ENCODE results near the gene DAD1.

Gene DAD1

GRCh38 chr14:22565391-22565945, 23.6 kb downstream of the DAD1 start:
- DNase-seq (no peak), ATAC-seq (no peak)
- peaks cover 91% of the 10 kb centered on the region for H3K4me1 Mint-ChIP-seq
- peak overlapping the region; percentile 61 to 97 for H3K27ac Mint-ChIP-seq
- H3K9me3 Mint-ChIP-seq = no peaks in the 10 kb centered on the region
- no peaks in the 10 kb centered on the region for H3K27me3 Mint-ChIP-seq
- H3K4me3 Mint-ChIP-seq = peak overlapping the region; percentile 56 to 77

- peaks cover 99% of the 10 kb centered on the region for H3K4me1 Mint-ChIP-seq
- H3K27me3 Mint-ChIP-seq = no peaks in the 10 kb centered on the region
- H3K27ac Mint-ChIP-seq = peak overlapping the region; percentile 77 to 97
- no peaks in the 10 kb centered on the region for H3K9me3 Mint-ChIP-seq
- H3K4me3 Mint-ChIP-seq = peak overlapping the region; percentile 56 to 77
- DNase-seq (no peak), ATAC-seq (no peak)
These were observed 24.6 kb downstream of the DAD1 start for GRCh38 chr14:22564463-22564862.

GRCh38 chr14:22563987-22564386, 25.0 kb downstream of the DAD1 start:
- Mint-ChIP-seq H3K4me1 (peaks cover 99% of the 10 kb centered on the region), H3K4me3 (peak overlapping the region; percentile 56 to 77), H3K27ac (peak overlapping the region; percentile 97 to 98), H3K9me3 (no peaks in the 10 kb centered on the region), H3K27me3 (no peaks in the 10 kb centered on the region)
- DNase-seq = no peak
- no peak for ATAC-seq

- H3K27me3 Mint-ChIP-seq = no peaks in the 10 kb centered on the region
- H3K4me1 Mint-ChIP-seq = peaks cover 99% of the 10 kb centered on the region
- DNase-seq (peak; percentile 71 to 81), ATAC-seq (peak; percentile 64)
- H3K27ac Mint-ChIP-seq = peak overlapping the region; percentile 90 to 98
- H3K4me3 Mint-ChIP-seq = peak overlapping the region; percentile 77 to 78
- no peaks in the 10 kb centered on the region for H3K9me3 Mint-ChIP-seq
These were observed 27.1 kb downstream of the DAD1 start for GRCh38 chr14:22561661-22562579.

GRCh38 chr14:22561366-22561660, 27.7 kb downstream of the DAD1 start:
- Mint-ChIP-seq H3K27ac (peak overlapping the region; percentile 90 to 98), H3K4me3 (peak overlapping the region; percentile 77 to 78), H3K27me3 (no peaks in the 10 kb centered on the region), H3K4me1 (peaks cover 98% of the 10 kb centered on the region), H3K9me3 (no peaks in the 10 kb centered on the region)
- ATAC-seq (no peak), DNase-seq (no peak)

- Mint-ChIP-seq H3K9me3 (no peaks in the 10 kb centered on the region), H3K4me3 (peak overlapping the region; percentile 77 to 78), H3K27ac (peak overlapping the region; percentile 90 to 98), H3K4me1 (peaks cover 98% of the 10 kb centered on the region), H3K27me3 (no peaks in the 10 kb centered on the region)
- ATAC-seq (no peak), DNase-seq (no peak)
These were observed 28.2 kb downstream of the DAD1 start for GRCh38 chr14:22560662-22561365.

- ATAC-seq (no peak), DNase-seq (no peak)
- Mint-ChIP-seq H3K4me1 (peaks cover 98% of the 10 kb centered on the region), H3K4me3 (peak overlapping the region; percentile 92 to 94), H3K27ac (peak overlapping the region; percentile 92 to 100), H3K27me3 (no peaks in the 10 kb centered on the region), H3K9me3 (no peaks in the 10 kb centered on the region)
These were observed 30.0 kb downstream of the DAD1 start for GRCh38 chr14:22559041-22559440.

- Mint-ChIP-seq H3K27ac (peak overlapping the region; percentile 92 to 100), H3K4me3 (peak overlapping the region; percentile 92 to 94), H3K9me3 (no peaks in the 10 kb centered on the region), H3K4me1 (peaks cover 98% of the 10 kb centered on the region), H3K27me3 (no peaks in the 10 kb centered on the region)
- peak; percentile 17 for ATAC-seq
- DNase-seq = peak; percentile 74 to 85
These were observed 30.7 kb downstream of the DAD1 start for GRCh38 chr14:22558221-22558913.

GRCh38 chr14:22557846-22558220, 31.2 kb downstream of the DAD1 start:
- ATAC-seq (no peak), DNase-seq (no peak)
- H3K27me3 Mint-ChIP-seq = no peaks in the 10 kb centered on the region
- peaks cover 98% of the 10 kb centered on the region for H3K4me1 Mint-ChIP-seq
- H3K4me3 Mint-ChIP-seq = peak overlapping the region; percentile 92 to 94
- peak overlapping the region; percentile 92 to 100 for H3K27ac Mint-ChIP-seq
- H3K9me3 Mint-ChIP-seq = no peaks in the 10 kb centered on the region

- Mint-ChIP-seq H3K27ac (peak overlapping the region; percentile 92 to 100), H3K9me3 (no peaks in the 10 kb centered on the region), H3K4me1 (peaks cover 98% of the 10 kb centered on the region), H3K4me3 (peak overlapping the region; percentile 92 to 94), H3K27me3 (no peaks in the 10 kb centered on the region)
- peak; percentile 91 to 95 for DNase-seq
- ATAC-seq = peak; percentile 19
These were observed 31.9 kb downstream of the DAD1 start for GRCh38 chr14:22556990-22557623.

- Mint-ChIP-seq H3K9me3 (no peaks in the 10 kb centered on the region), H3K4me1 (peaks cover 98% of the 10 kb centered on the region), H3K27ac (peak overlapping the region; percentile 92 to 100), H3K4me3 (peak overlapping the region; percentile 92 to 94), H3K27me3 (no peaks in the 10 kb centered on the region)
- DNase-seq = peak; percentile 96 to 98
- ATAC-seq = peak; percentile 82
These were observed 32.7 kb downstream of the DAD1 start for GRCh38 chr14:22556021-22556989.

- Mint-ChIP-seq H3K4me3 (peak overlapping the region; percentile 92 to 94), H3K27ac (peak overlapping the region; percentile 92 to 100), H3K9me3 (no peaks in the 10 kb centered on the region), H3K4me1 (peaks cover 98% of the 10 kb centered on the region), H3K27me3 (no peaks in the 10 kb centered on the region)
- peak; percentile 44 for ATAC-seq
- peak in 1 of 2 donors; percentile 80 for DNase-seq
These were observed 33.5 kb downstream of the DAD1 start for GRCh38 chr14:22555384-22556011.

GRCh38 chr14:22554498-22555383, 34.3 kb downstream of the DAD1 start:
- peak overlapping the region; percentile 92 to 94 for H3K4me3 Mint-ChIP-seq
- H3K9me3 Mint-ChIP-seq = no peaks in the 10 kb centered on the region
- peak in 1 of 2 donors; percentile 48 for DNase-seq
- H3K4me1 Mint-ChIP-seq = peaks cover 98% of the 10 kb centered on the region
- ATAC-seq = no peak
- H3K27ac Mint-ChIP-seq = peak overlapping the region; percentile 92 to 100
- H3K27me3 Mint-ChIP-seq = no peaks in the 10 kb centered on the region
